SHP77 (cell line): ENCODE data around the gene BUB1B.
A peak's percentile ranks its signal among the peaks of the same experiment; 100 is the strongest.
"Not testable (repeated sequence)": the region's sequence is repeated elsewhere in the genome, so short reads cannot be mapped to it uniquely, and the experiment has no call there.

Experiments
- DNase-seq, 2 experiments: peaks; one replicate each; lab custom pipeline; 2025; lab: John Stamatoyannopoulos, UW

The BUB1B gene

DNA sequence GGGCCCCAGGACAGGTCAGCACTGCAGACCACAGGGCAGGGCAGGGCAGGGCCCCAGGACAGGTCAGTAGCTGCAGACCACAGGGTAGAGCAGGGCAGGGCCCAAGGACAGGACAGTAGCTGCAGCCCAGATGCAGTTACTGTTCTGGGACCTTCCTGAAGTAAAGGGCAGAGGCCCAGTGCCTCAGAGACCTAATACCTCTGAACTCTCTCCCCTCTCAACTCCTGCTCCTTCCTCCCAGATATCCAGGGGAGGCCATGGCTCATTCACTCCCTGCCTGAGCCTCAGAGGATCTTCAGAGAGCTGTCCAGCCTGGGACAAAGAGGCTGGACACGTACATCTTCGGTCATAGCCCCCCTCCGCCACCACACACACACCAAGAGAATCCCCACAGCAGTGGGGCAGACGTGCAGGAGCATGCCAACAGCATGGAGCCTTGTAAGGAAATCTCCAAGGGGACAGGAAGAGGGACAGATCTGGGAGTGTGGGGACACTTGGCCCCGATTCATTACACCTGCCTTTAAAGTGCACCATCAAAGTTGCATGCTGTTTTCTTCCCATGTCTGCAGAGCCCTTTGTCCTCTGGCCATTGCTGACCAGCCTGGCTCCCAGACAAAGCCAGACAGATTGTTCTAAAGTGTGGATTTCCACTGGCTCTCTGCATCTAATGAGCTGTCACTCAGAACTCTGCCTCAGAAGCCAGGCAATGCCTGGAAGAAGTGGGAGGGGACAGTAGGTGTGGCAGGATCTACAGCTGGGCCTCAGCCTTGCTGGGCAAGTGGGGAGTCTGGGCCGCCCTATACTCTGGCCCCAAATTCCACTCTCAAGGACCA is 24.2 kb upstream of the BUB1B start:
- DNase-seq: no peak

DNA sequence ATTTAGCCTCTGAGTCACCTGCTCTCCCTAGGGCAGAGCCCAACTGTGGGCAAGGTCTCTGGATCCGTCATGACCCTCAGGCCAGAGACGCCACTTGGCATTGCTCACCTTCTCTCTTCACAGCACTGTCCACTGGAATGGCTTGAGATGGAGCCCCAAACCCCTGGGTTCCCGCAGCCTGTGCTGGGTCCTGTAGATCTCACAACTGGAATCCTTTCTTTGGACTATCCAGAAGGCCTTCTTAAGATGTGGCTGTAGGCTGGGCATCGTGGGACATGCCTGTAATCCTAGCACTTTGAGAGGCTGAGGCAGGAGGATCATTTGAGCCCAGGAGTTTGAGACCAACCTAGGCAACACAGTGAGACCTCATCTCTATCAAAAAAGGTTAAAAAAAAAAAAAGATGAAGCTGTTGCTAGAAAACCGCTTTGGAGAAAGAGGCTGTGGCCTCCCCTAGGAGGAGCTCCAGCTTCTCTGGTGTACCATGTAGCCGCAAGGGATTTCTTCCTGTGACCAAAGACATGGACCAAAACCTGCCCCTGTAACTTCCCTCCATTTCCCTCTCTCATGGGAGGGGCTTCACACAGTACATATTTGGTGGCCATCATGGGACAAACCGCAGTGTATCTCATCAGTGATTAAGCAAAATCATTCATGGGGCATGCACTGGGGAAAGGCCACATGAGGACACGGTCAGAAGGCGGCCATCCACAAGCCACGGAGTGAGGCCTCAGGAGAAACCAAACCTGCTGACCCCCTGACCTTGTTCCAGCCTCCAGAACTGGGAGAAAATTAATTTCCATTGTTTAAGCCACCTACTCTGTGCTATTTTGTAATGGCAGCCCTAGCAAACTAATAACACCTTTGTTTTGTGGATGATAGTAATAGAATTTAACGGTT is 23.3 kb upstream of the BUB1B start:
- DNase-seq: no peak

DNA sequence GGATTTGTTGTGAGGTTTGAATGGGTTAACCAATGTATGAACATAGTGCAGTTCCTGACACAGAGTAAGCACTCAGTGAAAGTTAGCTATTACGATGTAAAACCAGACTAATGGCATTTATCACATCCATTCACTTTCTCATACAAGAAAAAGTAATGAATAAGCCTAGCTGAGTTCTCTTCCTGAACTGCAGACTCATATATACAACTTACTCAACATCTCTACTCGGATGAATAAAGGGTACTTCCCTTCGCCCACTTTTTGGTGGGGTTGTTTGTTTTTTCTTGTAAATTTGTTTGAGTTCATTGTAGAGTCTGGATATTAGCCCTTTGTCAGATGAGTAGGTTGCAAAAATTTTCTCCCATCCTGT is 22.7 kb upstream of the BUB1B start:
- not testable (repeated sequence) for DNase-seq

DNA sequence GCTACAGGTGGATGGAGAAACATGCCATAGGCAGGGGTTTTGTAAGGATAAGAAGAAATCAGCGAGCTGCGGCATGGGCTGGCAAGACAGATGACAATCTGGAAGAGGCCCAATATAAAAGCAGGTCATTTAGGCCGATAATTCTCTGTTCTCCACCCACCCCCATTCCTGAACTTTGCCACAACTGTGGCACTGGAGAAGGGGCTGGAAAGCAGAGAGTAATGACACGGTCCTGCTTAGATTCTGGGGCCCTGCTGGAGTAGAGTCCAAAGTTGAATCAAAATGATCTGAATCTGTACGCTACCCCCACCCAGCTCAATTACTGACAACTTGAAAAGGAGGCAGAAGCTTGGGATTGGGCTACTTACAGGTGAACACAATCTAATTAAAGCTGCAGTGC is 18.4 kb upstream of the BUB1B start:
- DNase-seq: no peak

DNA sequence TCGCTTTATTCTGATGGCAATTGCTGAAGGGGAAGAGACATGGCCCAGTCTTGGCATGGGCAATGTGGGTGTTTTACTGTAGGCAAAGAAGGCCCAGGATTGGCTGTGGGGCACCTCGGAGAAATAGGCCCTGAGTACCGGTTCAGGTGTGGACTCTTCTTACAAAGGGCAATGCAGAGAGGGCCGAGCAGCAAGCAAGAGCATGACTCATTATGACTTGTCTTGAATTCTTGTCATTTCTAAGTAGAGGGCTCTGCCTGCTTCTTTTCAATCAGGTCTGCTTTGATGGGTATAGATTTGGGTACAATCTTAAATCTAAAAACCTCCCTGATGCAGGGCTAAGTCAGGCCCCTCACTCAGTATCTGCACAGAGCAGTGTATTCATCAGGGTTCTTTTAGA is 14.8 kb upstream of the BUB1B start:
- DNase-seq: no peak

DNA sequence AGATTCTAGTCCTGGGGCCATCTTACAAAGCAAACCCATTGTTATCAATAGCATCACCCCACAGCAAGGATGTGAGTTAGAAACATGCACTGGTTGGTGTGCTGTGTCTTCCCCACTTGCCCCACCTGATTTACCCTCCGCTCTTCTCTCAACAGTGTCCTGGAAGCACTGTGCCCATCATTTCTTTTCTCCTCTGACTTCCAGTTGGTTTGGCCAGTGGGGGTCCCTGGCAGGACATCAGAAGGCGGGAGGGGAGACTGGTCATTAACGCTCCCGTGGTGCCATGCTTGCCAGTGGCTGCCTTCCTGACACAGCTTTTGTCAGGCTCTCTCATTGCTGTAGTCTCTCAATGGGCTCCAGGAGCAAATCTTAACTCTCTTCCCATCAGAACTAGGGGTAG is 11.5 kb upstream of the BUB1B start:
- no peak for DNase-seq

DNA sequence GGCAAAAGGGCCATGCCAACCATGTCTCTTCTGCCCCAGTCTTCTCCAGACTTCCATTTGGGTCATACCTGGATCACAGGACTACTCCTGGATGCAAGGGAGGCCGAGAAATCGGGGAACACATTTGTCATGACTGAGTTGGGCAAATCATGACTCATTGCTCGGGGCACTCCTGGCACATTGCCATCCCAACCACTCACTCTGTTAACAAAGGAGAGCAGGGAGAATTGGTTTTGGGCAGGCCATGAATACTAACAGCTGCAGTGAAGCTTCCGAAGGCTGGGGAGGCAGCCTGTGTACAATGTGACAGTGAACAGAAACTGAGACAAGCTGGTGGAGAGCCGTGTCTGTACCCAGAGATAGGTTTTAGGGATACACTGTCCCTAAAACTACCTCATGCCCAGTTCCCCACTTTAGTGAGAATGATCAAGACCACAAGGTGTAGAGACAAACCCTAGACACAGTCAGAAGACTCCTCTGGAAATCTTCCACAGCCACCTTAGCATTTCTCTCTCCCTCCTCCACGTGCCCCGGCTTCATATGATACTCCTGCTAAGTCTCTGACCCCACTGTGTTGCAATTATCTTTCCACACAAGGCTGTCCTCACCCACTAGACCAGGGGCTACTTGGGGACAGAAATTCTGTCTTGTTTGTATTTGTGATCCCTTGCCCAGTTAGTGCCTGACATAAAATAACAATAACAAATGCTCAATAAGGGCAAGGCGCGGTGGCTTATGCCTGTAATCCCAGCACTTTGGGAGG is 10.5 kb upstream of the BUB1B start:
- DNase-seq: peak; percentile 76 to 82

DNA sequence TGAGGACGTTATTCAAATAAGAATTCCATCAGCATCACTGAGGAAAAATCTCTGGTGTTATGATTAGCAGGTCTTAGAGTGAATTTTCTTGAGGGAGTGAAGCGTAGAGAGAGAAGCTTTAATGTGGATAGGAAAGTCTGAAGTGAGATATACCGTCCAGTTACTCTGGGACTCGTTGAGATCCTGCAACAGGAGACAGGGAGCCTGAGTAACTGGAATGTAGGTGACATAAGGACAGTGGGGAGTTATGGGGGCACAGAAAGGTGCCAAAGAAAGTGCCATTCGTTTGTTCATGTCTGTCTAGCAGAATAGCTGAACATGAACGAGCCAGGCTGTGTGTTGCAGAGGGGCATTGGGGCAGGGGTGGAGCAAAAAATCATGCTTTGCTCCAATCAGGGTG is 9.4 kb upstream of the BUB1B start:
- DNase-seq: no peak

DNA sequence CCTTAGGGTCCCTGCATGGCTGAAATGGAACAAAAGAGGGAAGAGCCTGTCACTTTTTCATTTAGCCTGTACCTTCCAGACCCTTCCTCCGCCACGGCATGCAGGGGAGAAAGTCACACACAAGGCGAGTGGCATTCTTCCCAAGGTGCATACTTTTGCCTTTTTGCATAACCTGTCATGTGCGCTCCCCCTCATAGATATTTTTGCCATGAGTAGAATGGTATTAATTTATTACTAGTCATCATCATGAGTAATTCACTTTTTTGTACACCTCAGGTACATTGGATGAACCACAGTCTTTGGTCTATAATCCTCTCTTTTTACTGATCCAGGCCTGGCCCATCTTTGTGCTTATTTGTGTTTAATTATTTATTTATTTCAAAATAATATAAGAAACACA is 8.9 kb upstream of the BUB1B start:
- DNase-seq: no peak

DNA sequence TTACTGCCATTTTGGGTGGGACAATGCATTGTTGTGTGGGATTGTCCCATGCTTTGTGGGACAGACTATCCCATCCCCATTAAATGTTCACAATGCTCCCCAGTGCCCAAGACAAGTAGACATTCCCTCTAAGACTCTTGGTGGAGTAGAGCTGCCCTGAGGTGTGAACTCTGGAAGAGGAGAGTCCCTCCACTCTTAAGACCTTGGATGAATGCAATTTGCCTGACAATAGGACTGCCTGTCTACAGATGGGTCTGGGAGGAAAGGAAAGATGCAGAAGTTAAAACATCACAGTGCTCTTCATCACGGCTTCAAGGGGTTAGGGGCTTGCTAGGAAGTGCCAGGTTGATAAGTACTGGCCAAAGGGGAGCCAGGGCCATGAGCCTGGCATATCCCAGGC is 6.0 kb upstream of the BUB1B start:
- not testable (repeated sequence) for DNase-seq

DNA sequence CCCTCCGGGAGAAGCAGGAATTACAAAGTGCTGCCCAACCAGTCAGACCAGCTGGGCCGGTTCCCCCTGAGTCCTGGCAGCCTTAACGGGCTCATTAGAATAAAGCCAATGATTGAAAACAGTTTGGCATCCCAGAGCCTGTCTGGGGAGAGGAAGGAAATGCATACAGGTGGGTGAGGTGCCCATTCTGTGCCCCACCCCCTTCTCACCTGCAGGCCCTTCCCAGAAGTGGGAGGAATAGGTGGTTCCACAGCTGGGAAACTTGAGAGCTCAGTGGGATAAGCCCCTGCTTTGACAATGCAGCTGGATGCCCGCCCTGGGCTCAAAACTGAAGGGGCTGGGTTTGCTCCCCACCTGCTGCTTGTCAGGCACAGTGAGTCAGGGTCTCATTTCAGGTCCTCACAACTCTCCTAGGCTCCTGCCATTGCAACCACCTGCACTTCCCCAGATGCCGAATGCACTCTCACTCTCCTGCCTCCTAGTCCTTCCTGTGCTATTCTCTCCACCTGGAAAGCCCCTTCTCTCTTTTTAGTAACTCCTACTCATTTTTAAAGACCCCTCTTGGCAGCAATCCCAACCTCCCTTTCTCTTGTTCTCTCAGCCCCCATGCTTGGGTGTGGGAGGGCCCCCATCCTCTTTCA is 5.5 kb upstream of the BUB1B start:
- no peak for DNase-seq

DNA sequence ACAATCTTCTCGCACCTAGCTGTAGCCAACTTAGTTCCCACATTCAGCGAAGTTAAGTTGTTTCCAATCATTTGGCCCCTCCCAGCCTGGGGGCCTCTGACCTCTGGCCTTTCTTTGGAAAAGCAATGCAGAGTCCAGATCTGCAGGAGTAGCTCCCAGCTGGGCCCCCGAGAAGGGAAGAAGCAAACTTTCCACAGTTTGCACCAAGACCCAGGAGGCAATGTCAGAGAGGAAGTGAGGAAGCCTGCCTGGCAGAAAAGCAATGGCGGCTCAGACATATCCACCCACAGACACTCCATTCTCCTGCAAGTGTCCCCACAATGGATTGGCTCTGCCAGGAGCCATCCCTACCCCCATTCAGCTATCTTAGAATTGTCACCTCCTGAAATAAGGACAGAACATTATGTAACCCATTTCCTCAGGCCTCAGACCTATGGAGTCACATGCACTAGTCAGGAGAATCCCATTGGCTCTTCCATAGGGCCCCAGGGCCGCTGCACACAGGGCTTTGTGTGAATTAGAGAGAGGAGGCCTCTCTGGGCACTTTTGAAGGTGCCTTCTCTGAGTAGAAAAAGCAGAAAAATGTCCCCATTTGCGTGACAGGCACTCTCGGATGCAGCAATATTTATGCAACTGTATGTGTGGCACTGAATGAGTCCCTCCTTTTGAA is 3.0 kb upstream of the BUB1B start:
- DNase-seq: no peak

DNA sequence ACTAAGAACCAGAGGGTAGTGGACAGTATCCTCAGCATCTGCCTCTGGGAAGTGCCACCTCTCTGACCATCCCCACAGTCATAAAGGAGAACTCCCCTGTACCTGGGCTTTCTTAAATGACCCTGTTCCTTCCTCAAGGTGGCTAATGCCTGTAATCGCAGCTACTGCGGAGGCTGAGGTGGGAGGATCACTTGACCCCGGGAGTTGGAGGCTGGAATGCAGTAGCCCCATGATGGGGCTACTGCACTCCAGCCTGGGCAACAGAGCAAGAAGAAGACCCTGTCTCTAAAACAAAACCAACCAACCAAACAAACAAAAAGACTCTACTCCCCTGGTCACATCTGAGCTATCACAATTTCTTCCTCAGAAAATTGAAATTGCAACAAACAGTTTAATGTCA is 848 bp upstream of the BUB1B start:
- no peak for DNase-seq

DNA sequence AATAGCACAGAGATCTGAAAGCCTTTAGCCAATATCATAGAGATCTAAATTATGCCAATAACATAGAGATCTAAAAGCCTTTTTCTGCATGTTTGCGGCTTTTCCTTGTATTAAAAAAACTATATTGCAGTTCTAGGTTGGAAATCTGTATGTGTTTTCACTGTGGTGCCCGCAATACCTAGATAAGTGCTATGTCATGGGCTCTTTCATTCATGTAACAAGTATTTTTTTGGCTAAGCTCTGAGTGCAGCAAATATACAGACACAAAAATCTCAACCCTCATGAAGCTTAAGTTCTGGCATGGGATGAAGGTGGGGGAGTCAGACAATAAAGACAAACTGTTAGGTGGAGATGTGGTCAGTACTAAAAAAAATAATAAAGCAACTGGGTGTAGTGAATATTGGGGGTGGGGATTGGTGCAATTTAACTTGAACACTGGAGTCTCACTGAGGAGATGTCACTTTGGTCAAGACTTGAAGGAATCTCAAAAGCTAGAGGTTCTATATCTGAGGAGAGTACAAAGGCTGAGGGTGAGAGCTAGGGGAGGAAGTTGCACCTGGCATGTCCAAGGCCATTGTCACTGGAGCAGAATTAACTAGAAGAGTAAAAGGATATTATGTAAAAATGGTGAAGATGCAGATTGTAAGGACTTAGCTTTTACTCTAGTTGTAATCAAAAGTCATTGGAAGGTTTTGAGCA is 973 bp downstream of the BUB1B start:
- no peak for DNase-seq

DNA sequence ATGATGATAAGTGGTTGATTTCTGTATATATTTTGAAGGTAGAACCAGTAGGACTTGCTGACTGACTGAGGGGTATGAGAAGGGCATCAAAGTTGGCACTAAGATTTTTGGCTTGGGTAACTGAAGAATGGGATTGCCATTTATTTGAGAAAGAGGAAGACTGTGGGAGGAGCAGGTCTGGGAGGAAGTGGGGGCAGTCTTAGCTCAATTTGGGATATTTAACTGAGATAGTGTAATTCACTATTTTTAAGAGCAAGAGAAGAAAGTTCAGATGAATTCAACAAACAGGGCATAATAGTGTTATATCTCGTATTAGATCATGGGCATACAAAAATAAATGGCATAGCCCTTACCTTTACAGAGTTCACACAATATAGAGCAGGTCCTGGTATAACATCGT is 1.7 kb downstream of the BUB1B start:
- no peak for DNase-seq

DNA sequence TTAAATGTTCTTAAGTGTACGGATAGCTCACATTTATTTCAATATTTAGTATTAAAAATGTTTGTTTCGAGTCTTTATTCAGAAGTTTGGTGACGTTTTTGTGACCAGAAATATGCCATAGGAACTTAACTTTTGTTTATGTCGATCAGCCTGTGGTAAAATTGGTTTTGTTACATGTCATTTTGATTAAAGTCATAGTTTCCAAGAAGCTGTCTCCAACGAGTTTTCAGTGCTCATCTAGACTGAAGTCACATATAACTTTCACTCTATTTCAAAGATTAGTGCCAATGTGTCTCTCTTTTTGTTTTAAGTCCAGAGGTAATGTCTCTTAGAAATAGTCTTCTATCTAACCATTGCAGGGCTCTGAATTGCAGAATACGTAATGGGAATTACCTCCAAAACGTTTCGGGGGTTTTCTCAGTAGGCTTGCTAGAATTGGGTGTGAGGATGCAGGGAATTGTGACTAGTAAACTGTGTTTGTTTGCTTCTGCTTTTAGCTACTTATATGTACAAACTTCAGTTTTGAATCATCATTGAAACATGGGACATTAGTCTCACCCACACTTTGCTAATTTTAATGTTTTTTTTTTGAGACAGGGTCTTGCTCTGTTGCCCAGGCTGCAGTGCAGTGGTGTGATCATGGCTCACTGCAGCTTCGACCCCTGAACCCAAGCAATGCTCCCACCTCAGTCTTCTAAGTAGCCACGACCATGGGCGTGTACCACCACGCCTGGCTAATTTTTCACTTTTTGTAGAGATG is 3.0 kb downstream of the BUB1B start:
- DNase-seq: no peak

DNA sequence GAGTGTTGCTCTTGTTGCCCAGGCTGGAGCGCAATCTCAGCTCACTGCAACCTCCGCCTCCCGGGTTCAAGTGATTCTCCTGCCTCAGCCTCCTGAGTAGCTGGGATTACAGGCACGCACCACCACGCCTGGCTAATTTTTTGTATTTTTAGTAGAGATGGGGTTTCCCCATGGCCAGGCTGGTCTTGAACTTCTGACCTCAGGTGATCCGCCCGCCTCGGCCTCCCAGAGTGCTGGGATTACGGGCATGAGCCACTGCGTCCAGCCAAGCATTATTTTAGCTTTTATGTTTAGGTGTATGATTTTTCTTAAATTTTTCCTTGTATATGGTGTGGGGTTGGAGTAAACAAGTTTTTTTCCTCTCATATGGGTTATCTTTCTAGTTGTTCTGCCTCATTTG is 6.5 kb downstream of the BUB1B start:
- not testable (repeated sequence) for DNase-seq

DNA sequence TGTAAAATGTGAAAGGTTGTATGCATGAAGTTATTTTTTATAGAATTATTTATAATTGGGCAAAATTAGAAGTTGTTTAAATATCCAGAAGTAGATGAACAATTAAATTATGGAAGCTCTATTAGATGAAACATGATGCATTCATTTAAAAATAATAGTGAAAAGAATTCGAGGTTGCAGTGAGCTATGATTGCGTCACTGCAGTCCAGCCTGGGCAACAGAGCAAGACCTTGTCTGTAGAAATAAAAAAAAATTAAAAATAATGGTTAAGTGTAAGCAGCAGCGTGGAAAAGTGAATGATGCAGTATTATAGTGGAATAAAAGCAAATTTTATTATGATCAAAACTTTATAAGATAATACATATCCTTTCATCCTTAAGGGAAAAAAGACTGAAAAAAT is 14.3 kb downstream of the BUB1B start:
- no peak for DNase-seq

DNA sequence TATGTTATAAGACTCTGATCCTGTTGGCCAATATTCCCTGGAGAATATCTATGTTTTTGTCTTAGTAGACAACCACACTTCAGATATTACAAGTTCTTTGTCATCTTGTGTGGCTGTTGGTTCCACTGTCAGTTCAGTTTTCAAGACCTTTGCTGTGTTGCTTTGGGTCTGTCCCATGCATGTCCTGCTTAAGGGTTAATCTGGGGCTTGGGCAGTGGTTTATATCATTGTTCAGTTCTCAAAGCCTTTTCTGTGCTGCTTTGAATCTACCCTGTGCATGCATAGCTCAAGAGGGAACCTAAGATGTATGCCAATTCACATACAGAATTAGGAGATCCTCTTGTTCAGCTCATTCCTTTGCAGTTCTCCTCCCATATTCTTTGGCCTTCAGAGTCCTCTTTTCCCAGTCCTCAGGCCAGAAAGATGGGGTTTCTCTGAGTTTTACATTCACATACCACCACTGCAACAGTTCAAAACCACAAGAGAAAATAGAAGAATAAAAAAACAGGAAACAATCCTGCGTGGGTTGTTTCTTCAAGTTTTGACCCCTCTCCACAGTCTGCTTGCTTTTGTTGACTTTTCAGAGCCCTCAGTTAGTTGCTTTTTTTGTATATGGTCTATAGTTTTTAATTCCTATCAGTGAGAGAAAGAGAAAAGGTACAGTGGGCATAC is 21.6 kb downstream of the BUB1B start:
- no peak for DNase-seq
